HEK293 (cell line): ENCODE measurements around the gene BRI3BP.

Experiments
- SALL2 ChIP-seq: fragments of 450-650 bp; formaldehyde crosslinking; IDR thresholded peaks from 2 replicates; pipeline ENCODE4 v1.5.0; 2017; ENCODE audit warnings: missing biosample characterization, mild to moderate bottlenecking, missing genetic modification characterization, borderline replicate concordance
- SETDB1 ChIP-seq: IDR thresholded peaks from one replicate; pipeline ENCODE4 v1.6.1; 2017; ENCODE audit warnings: mild to moderate bottlenecking, low read length, moderate library complexity, mixed read lengths; ENCODE audit not compliant: insufficient read length
- ZNF23 ChIP-seq: fragments of 450-650 bp; formaldehyde crosslinking; IDR thresholded peaks from 2 replicates; pipeline ENCODE4 v1.5.1; 2016; ENCODE audit warnings: missing biosample characterization, missing genetic modification characterization, borderline replicate concordance
- ZNF274 ChIP-seq, 2 experiments: fragments of 200-500 bp in 1 of 2; fragments of 450-650 bp in 1 of 2; sonication (Bioruptor generic) in 1 of 2; formaldehyde crosslinking in 1 of 2; IDR thresholded peaks; 2 replicates each; pipeline versions ENCODE4 v1.5.1 to v1.6.1; 2014 to 2016; ENCODE audit warnings: borderline replicate concordance in 1 of 2, inconsistent platforms in 1 of 2, low read length in 1 of 2, missing biosample characterization in 1 of 2, missing genetic modification characterization in 1 of 2
- ZXDB ChIP-seq: fragments of 450-650 bp; formaldehyde crosslinking; IDR thresholded peaks from 2 replicates; pipeline ENCODE4 v1.5.1; 2016; ENCODE audit warnings: missing biosample characterization, missing genetic modification characterization
- TF ChIP-seq, protein P1 (sequence below): fragments of 450-650 bp; formaldehyde crosslinking; IDR thresholded peaks from 2 replicates; pipeline ENCODE4 v1.5.1; 2016; ENCODE audit warnings: missing biosample characterization, missing genetic modification characterization
- TF ChIP-seq, protein P2 (sequence below): fragments of 450-650 bp; formaldehyde crosslinking; IDR thresholded peaks from 2 replicates; pipeline ENCODE4 v1.5.1; 2016; ENCODE audit warnings: missing biosample characterization, missing genetic modification characterization

DNA sequence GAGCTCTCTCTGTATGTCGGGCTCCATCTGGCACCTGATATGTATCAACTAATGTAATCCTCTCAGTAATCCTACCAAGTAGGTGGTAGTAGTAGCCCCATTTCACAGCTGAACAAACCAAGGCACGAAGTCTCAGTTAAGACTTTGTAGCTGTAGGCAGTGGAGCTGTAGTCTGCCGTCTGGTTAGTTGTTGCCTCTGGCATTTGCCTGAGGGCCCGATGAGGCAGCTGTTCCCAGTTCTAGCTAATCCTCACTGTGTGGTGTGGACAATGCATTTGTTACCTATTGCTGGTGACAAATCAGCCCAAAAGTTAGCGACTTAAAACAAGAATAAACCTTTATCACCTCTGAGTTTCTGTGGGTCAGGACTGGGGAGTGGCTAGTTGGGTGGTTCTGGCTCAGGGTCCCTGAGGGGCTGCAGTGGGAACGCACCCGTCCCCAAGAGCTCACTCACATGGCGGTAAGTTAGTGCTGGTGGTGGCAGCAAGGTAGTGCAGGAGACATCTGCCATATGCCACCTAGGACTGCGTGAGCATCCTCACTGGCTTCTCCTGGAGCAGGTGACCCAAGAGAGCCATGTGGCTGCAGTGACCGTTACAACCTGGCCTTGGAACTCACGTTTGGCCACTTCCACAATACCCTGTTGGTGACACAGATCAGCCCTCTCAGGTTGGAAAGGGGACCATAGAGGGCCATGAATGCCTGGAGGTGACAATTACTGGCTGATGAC lies 77.4 kb downstream of the BRI3BP start:
- TF ChIP-seq SETDB1: no peak
- TF ChIP-seq, protein P1, sequence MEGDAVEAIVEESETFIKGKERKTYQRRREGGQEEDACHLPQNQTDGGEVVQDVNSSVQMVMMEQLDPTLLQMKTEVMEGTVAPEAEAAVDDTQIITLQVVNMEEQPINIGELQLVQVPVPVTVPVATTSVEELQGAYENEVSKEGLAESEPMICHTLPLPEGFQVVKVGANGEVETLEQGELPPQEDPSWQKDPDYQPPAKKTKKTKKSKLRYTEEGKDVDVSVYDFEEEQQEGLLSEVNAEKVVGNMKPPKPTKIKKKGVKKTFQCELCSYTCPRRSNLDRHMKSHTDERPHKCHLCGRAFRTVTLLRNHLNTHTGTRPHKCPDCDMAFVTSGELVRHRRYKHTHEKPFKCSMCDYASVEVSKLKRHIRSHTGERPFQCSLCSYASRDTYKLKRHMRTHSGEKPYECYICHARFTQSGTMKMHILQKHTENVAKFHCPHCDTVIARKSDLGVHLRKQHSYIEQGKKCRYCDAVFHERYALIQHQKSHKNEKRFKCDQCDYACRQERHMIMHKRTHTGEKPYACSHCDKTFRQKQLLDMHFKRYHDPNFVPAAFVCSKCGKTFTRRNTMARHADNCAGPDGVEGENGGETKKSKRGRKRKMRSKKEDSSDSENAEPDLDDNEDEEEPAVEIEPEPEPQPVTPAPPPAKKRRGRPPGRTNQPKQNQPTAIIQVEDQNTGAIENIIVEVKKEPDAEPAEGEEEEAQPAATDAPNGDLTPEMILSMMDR (tag by site-specific recombination): no peak
- no peak for TF ChIP-seq ZXDB
- TF ChIP-seq, protein P2, sequence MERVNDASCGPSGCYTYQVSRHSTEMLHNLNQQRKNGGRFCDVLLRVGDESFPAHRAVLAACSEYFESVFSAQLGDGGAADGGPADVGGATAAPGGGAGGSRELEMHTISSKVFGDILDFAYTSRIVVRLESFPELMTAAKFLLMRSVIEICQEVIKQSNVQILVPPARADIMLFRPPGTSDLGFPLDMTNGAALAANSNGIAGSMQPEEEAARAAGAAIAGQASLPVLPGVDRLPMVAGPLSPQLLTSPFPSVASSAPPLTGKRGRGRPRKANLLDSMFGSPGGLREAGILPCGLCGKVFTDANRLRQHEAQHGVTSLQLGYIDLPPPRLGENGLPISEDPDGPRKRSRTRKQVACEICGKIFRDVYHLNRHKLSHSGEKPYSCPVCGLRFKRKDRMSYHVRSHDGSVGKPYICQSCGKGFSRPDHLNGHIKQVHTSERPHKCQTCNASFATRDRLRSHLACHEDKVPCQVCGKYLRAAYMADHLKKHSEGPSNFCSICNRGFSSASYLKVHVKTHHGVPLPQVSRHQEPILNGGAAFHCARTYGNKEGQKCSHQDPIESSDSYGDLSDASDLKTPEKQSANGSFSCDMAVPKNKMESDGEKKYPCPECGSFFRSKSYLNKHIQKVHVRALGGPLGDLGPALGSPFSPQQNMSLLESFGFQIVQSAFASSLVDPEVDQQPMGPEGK (tag by site-specific recombination): no peak
- no peak for TF ChIP-seq ZNF274 (IDR thresholded peaks at IDR 0.05; ENCODE audit: low read length)
- TF ChIP-seq ZNF274 (tag by site-specific recombination; IDR thresholded peaks at IDR 0.05; ENCODE audit: borderline replicate concordance): no peak
- no peak for TF ChIP-seq ZNF23 (tag by site-specific recombination)
- TF ChIP-seq SALL2 (tag by site-specific recombination): no peak
